Erythroblast (primary cell): Measurements from ENCODE around the gene CD300LB.
A peak's percentile ranks its signal among the peaks of the same experiment; 100 is the strongest.
"Not testable (repeated sequence)": the region's sequence is repeated elsewhere in the genome, so short reads cannot be mapped to it uniquely, and the experiment has no call there.

Source experiments
- DNase-seq, 2 experiments: peaks; one replicate each; lab custom pipeline; 2025; lab: John Stamatoyannopoulos, UW
- GATA1 ChIP-seq: IDR thresholded peaks from 2 replicates; pipeline ENCODE4 v1.6.1; 2011; ENCODE audit warnings: low read depth, mild to moderate bottlenecking, control low read depth, low read length, moderate library complexity
- POLR2A ChIP-seq: IDR thresholded peaks from 2 replicates; pipeline ENCODE4 v1.6.1; 2011; ENCODE audit warnings: mild to moderate bottlenecking, low read length

CD300LB gene

DNA sequence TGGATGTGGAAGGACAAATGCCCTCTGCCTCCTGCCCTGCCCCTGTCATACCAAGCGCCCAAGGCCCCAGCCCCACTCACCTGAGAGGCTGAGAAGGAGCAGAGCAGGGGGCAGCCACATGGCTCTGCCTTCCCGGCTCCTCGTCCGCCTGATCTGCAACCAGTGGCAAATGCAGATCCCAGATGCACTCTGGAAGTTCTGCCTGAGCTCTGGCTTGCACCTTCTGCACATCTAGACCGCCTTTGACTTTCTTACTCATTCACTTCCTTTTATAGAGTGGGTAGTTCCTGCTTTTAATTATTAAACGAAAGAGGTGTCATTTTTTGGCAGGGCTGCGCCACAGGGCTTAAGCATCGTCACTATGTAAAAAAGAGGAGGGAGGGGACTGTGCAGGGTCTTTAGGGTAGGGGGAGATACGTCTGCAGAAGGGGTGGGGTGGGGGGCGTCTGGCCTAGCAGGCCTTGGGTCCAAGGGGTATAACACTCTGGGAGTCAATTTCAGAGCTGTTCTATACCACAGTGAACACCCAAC, at the start of gene CD300LB:
TSS of gene CD300LB (minus strand) at position 245 of the 531 bp plus-strand sequence. CDS start at position 120, 125 bp downstream.
- DNase-seq: no peak

DNA sequence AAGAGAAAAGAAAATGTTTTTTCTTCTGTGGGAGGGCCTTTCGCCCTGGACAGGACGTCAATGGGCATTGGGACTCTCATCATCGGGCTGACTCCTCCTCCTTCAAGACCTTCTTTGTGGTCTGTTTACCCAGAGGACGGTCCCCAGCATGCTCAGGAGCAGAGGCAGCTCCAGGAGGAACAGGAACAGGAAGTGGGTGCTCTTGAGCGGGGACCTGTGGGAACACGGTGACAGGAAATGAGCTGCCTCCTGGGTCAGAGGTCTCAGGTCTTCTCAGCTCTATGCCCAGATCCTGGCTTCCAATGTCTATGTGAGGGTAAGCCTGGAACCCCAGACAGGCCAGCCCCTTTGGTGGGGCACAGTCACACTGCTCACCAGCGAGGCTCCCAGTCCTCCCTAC, 48.6 kb upstream of the CD300LB start:
- DNase-seq: no peak
- TF ChIP-seq GATA1 (no peak), POLR2A (no peak)

More for the DNA sequence above, at the start of gene CD300LB:
- TF ChIP-seq POLR2A (no peak), GATA1 (no peak)

DNA sequence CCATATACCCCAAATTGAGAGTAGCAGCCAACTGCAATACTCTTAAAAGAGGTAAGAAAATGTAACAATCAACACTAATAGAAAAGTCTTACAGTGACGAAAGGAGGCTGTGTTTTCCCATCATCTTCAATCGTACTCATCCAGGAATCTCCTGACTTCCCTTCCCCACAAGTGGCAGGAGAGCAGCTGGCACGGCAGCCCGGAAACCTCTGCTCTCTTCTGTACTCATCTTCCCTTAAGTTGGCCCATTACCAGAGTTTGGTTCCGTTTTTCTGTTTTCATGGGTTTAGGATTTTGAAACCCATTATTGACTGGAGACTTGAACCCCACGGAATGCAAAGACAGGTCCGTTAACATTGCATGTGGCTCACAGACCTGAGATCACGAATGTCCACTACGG, 47.7 kb upstream of the CD300LB start:
- TF ChIP-seq GATA1 (no peak), POLR2A (no peak)
- DNase-seq: no peak

DNA sequence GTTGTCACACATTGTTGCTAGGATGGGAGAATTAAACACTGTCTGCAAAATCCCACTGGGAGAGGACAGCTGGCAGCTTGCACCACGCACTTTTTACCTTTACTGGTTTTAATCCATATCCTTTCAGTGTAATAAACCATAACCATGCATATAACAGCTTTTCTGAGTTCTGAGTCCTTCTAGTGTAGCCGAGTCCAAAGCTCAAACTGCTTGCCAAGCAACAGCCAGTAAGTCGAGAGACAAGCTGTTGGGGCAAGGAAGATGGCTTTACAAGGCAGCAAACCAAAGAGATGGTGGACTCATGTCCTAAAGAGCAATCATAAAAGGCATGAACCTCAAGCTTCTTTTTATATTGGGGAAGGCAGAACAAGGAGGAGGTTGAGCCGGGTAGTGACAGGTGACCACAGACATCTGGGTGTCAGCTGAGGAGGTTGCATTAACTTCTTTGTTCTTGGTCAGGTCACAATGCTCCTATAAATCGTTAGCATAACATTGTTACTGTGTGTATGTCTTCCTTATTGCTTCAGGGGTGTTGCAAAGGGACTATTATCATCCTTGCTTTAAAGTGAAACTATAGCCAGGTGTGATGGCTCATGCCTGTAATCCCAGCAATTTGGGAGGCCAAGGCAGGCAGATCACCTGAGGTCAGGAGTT, 43.3 kb upstream of the CD300LB start:
- DNase-seq: no peak
- TF ChIP-seq POLR2A: no peak

DNA sequence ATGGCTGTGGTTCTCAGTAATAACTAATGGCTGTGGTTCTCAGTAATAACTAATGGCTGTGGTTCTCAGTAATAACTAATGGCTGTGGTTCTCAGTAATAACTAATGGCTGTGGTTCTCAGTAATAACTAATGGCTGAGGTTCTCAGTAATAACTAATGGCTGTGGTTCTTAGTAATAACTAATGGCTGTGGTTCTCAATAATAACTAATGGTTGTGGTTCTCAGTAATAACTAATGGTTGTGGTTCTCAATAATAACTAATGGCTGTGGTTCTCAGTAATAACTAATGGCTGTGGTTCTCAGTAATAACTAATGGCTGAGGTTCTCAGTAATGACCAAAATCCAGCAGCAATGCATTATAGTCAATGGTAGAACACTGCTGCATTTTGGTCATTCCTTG, 42.4 kb upstream of the CD300LB start:
- not testable (repeated sequence) for DNase-seq

DNA sequence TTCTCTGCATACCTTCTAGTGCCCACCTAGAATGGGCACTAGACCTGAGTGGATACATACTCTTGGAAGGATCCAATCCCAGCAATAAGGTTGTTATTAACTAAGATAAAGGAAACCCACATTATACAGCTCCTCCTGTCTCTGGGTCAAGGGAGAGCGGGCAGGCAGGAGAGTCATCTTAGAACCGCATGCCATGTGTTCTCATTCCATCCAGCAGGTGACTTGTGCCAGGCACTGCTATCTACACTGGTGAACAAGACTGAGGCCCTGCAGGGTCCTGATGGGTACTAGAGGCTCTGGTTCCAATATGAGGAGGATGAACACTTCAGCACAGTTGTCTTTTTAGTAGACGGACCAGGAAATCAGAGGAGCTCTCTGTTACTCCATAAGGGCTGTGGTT, 41.9 kb upstream of the CD300LB start:
- no peak for TF ChIP-seq POLR2A
- no peak for TF ChIP-seq GATA1
- no peak for DNase-seq

DNA sequence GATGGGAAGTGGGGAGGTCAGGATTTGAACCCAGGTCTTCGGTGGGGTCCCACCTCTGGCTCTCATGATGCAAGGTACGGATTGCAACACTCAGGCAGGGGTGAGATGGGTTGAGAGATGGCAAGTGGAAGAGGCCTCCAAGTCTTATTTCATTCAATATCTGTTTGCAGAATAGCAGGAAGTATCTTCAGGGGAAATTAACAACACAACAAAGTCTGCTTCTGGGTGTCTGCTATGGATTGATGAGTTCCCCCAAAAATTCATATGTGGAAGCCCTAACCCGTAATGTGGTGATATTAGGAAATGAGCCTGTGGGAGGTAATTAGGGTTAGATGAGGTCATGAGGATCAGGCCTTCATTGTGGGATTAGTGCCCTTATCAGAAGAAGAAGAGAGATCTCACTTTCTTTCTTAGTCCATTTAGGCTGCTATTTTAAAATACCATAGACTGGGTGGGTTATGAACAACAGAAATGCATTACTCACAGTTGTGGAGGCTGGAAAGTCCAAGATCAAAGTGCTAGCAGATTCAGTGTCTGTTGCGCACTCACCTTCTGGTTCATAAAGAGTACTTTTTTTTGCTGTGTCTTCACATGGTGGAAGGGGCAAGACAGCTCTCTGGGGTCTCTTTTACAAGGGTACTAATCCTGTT, 40.5 kb upstream of the CD300LB start:
- DNase-seq: no peak
- TF ChIP-seq POLR2A: no peak
- TF ChIP-seq GATA1: no peak

DNA sequence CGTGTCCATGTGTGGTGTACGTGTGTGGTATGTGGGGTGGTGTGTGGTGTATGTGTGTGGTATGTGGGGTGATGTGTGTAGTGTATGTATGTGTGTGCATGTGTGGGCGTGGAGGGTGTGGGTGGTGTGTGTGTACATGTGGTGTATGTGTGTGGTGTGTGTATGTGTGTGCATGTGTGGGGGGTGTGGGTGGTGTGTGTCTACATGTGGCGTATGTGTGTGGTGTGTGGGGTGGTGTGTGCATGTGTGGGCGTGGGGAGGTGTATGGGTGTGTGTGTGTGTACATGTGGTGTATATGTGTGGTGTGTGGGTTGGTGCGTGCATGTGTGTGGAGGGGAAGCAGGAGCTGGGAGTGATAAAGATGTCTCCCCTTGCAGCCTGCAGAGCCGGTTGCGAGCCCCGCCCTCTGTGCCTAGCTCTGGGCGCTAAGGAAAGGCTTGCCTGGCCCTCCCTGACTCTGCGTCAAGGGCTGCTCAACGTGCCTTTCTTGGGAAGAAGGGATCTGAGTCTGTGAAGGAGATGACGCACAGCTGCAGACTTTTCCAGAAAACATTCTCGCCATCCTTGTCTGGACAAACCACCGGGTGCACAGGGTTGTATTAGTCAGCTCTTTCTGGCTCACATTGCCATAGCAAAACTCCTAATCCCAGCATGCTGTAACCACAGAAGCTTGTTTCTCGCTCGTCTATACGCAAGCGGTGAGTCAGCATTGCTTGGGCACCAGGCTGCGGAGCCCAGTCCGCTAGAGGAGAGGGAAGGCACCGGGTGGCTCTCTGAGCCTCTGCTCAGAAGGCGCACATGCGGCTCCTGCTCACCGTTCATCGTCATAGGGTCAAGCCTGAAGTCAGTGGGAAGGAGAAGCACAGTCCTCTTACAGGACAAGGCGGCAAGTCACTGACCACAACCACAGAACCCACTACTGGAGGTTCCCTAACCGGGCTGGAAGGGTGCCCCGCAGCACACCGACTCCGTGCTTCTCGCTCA, 38.0 kb upstream of the CD300LB start:
- peak; percentile 21 to 26 for DNase-seq
- TF ChIP-seq POLR2A (no peak), GATA1 (no peak)

DNA sequence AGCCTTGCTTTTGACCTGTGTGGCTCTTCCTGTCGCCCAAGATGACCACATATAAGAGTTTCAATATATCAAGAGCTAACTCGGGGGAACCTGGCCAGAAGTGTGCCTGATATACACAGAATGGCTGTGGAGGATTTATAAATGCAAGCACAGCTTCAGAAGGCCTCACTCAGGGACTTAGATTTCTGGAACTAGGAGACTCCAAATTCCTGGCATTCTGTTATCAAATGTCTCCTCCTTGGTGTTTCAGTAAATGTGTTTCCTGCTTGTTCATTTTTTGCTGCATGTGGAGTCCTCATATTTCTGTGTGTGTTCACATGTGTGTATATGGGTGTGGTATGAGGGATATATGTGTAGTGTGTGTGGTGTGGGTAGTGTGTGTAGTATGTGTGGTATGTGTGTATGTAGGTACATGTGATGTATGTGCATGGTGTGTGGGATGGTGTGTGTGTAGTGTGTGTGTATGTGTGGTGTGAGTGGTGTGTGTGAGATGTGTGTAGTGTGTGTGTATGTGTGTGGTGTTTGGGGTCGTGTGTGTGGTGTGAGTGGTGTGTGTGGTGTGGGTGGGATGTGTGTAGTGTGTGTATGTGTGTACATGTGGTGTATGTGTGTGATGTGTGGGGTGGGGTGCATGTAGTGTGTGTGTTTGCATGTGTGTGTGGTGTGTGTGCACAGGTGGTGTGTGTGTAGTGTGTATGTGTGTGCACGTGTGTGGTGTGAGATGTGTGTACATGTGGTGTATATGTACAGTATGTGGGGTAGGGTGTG, 37.0 kb upstream of the CD300LB start:
- no peak for DNase-seq
- TF ChIP-seq GATA1 (no peak), POLR2A (no peak)

DNA sequence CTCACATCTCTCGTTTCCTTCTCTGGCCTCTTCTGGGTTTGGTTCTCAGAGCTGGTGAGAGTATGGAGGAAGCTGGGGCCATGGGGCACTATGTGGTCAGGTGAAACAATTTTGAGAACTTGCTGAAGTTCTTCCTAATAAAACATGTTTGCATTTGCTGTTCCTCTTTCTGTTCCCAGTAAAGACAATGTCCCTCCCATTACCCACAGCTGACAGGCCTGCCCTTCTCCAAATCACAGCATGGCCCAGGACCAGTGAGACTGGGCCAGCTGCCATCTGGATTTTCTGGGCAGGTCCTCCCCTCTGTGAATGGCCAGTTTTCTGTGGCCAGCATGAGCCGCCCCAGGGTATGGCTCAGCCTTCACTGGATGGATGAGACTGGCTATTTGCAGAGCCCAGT, 36.1 kb upstream of the CD300LB start, which contains the start of gene CD300H:
TSS of gene CD300H (minus strand) at position 113 of the 400 bp plus-strand sequence.
- no peak for DNase-seq
- TF ChIP-seq GATA1 (no peak), POLR2A (no peak)

DNA sequence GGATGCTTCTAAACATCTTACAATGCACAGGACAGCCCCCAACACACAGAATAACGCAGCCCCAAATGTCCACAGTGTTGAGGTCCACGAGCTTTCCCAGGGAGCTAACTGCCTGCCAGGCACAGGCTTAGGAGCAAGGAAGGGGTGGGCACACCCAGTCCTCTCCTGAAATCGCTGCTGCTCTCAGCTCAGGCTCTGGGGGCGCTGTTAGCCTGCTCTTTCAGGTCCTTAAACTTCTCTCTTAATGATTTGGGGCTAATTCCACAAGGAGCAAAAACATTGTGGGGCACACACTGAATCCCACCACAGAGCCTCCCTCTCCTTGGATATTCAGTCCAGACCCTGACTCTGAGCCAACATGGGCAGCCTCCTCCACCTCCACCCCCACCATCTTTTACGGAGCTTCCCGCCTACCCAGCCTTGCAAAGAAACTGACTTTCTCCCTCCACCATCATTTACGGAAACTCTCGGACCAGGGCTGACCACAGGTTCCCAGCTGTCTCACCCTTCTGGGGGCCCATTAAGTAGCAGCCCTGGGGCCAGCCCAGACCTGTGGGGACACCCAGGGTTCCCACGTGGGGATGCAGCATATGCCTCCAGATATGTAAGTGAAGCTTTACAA, 35.0 kb upstream of the CD300LB start:
- no peak for TF ChIP-seq GATA1
- TF ChIP-seq POLR2A: no peak
- peak; percentile 28 to 53 for DNase-seq

DNA sequence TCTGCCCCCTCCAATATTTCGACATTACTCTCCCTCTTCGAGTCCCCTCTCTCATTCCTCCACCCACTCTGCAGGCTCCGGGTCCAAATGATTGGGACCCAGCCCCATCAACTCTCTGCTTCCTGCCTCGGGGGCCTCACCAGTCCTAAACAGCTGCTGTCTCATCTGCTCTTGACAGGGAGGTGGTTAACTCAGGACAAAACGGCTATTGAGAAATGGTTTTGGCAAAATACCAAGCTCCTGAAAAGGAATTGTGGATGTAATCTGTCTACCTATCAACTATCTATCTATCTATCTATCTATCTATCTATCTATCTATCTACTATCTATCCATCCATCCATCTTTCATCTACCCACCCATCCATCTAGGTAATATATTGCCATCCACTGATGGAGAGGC, 33.9 kb upstream of the CD300LB start:
- TF ChIP-seq POLR2A (no peak), GATA1 (no peak)
- no peak for DNase-seq

DNA sequence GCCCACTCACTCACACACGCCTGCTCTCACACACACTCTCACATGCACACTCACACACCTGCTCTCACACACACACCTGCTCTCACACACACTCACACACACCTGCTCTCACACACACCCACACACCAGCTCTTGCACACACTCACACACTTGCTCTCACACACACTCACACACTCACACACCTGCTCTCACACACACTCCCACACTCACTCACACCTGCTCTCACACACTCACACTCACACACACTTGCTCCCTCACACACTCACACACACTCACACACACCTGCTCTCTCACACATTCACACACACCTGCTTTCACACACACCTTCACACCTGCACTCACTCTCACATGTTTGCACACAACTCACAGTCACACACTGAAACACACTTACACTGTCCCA, 32.1 kb upstream of the CD300LB start:
- DNase-seq: no peak
- TF ChIP-seq POLR2A (no peak), GATA1 (no peak)
